ENCODE data around the gene ALG5.
A peak's percentile ranks its signal among the peaks of the same experiment; 100 is the strongest.

Gene ALG5, protein sequence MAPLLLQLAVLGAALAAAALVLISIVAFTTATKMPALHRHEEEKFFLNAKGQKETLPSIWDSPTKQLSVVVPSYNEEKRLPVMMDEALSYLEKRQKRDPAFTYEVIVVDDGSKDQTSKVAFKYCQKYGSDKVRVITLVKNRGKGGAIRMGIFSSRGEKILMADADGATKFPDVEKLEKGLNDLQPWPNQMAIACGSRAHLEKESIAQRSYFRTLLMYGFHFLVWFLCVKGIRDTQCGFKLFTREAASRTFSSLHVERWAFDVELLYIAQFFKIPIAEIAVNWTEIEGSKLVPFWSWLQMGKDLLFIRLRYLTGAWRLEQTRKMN

DNA sequence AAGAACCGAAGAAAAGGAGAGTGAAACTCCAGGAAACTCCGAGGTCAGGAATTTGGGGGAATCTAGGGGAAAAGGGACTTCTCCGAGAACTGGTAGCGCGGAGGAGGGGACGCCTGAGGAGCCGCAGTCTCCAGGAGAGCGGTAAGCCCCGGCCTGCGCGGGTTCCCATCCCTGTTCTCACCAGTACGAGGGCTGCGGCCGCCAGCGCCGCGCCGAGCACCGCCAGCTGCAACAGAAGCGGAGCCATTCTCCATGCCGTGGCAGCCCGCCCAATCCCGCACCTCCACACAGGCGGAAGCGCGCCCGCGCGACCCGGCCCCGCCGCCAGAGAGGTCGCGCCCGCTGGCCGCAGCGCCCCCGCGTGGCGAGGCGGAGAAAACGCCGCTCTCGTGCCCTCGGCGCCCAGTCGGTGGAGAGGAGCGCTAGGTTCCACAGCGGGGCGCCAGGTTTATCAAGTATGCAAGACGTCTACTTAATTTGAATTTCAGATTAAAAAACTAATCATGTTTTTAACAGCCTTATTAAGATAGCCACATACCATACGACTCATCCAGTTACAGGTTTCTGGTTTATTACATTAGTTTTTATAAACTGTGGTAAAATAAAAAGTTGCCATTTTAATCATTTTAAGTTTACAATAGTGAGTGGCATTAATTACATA is at the start of gene ALG5:
TSS of gene ALG5 (minus strand) at position 287 of the 661 bp plus-strand sequence. CDS start at position 247, 40 bp downstream.
- DNase-seq, result peak; percentile 79

- no peak for DNase-seq
Observed at GRCh38 chr13:37047846-37048245, 48.7 kb upstream of the ALG5 start.

GRCh38 chr13:37047032-37047431 is 47.9 kb upstream of the ALG5 start:
- DNase-seq, result no peak

- no peak for DNase-seq
Observed at GRCh38 chr13:37046062-37046461, 46.9 kb upstream of the ALG5 start.

DNA sequence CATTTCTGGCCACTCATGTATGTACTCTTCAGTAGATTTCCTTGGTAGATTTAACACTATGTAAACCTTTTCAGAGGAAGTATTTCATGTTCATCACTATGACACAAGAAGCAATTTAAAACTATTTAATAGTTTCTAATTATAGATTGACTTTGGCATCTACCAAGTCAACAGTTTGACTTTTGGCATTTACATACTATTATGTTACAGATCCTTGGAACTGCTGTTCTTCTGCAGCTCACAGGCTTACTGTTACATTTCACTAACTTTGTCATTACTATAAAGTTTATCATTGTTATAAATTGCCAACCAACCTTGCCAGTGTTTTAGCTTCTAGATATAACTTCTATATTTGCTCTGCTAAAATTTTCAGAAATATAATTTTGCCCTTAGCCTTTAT is 41.6 kb upstream of the ALG5 start:
- DNase-seq, result no peak

GRCh38 chr13:37039896-37040295 is 40.8 kb upstream of the ALG5 start:
- DNase-seq, result no peak

- no peak for DNase-seq
Observed at GRCh38 chr13:37037241-37037640, 38.1 kb upstream of the ALG5 start.

DNA sequence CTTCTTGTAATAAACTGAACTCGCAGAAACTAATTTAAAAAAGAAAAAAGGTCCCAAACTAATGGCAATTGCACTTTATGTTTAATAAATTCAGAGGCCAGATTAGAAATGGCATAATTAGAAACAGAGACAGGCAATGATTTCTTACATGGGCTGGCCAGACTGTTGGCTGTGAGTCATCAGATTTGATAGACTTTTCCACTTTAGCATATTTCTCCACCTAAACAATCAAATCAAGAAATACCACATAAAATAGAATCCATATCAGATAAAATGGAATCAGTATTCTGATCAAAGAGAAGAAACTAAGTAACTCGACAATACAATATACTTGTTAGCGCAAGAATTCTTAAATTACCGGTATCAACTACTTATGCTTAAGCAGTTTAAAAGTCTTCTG is 30.5 kb upstream of the ALG5 start:
- no peak for DNase-seq

- no peak for DNase-seq
Observed at GRCh38 chr13:37027639-37028038, 28.5 kb upstream of the ALG5 start.

DNA sequence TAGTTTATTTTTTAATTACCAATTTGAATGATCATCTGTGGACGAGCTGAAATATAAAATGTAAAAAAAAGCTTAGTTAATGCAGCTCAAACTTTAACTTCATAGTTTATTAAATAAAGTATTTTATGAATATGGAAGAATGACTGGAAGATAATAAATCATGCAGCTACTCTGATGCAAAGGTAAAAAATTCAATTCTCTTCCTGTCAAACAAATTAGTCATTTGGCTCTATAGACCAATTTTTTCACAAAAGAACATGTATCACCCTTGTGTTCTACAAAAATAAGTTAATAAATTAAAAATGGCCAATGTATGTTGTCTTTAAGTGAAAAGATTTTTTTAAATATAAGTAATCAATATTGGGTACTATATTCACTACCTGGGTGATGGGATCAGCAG is 27.6 kb upstream of the ALG5 start:
- DNase-seq, result no peak

- DNase-seq, result no peak
Observed at GRCh38 chr13:37023871-37024270, 24.7 kb upstream of the ALG5 start.

DNA sequence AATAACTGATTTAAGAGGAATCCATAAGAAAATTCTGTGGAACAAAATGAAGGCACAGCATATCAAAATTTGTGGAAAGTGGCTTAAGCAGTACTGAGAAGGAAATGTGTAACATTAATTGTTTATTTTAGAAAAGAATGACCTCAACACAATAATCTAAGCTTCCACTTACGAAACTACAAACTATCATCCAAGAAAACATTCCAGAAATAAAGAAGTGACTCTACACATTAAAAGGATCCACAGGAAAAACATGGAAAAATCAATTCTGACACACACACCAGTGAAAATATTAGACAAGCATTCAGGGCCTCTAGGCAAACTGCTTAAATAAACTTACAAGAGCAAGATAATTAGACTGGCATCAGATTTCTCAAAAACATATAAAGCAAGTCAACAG is 15.5 kb upstream of the ALG5 start:
- DNase-seq, result no peak

DNA sequence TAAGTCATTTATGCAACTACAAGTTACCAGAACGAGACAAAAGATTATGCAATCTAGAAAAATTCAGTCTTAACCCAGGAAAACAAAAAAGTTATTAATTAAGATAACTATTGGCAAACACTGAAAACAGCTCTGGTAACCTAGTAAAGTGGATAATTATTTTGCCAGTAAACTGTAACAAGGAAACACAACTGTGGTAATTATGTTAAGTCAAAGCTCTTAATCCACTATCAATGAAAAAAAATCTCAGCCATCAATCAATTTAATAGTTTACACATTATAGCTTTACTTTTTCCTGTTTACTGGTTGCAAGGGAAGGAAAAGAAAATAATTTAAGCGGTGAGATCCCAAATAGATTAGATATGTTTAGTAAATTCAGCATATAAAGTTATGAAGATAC is 12.6 kb upstream of the ALG5 start:
- DNase-seq, result no peak

DNA sequence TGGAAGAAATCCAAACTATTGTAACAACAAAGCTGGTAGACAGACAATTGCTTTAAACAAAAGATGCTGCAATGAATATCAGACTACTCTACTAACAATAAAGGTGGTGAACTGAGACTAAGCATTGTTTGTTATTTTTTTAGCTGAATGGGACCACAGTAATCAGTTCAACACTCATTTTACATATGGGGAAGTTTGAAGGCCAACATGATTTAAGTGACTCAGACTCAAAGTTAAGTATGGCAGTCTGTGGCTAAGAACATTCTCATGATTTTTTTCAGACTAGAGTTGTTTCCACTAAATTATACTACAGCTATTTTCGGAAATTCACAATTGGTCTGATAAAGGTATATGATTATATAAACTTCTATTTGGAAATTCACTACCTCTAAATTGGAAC is 11.9 kb upstream of the ALG5 start:
- DNase-seq, result no peak

GRCh38 chr13:37010424-37010823 is 11.3 kb upstream of the ALG5 start:
- no peak for DNase-seq

- DNase-seq, result no peak
Observed at GRCh38 chr13:37009692-37010091, 10.6 kb upstream of the ALG5 start.

DNA sequence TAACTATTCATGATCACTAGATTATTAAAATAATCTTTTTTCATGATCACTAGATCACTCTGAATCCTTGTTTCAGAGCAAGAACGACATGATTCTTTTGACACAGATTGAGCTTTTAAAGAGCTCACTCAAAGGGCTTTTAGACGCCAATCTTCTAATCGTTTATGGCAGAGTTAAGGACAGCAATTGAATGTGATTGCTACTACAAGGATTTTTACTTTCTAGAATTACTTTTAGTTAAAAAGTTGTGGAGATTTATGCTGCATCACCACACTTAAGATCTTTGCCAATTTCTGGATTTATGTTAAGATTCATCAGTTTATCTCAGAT is 2.7 kb upstream of the ALG5 start:
- no peak for DNase-seq

- no peak for DNase-seq
Observed at GRCh38 chr13:36998624-36999041, 507 bp downstream of the ALG5 start.

- DNase-seq, result no peak
Observed at GRCh38 chr13:36997716-36998427, 1.3 kb downstream of the ALG5 start.

GRCh38 chr13:36992362-36992761 is 6.8 kb downstream of the ALG5 start:
- no peak for DNase-seq

GRCh38 chr13:36986462-36987240 is 12.5 kb downstream of the ALG5 start:
- DNase-seq, result no peak

DNA sequence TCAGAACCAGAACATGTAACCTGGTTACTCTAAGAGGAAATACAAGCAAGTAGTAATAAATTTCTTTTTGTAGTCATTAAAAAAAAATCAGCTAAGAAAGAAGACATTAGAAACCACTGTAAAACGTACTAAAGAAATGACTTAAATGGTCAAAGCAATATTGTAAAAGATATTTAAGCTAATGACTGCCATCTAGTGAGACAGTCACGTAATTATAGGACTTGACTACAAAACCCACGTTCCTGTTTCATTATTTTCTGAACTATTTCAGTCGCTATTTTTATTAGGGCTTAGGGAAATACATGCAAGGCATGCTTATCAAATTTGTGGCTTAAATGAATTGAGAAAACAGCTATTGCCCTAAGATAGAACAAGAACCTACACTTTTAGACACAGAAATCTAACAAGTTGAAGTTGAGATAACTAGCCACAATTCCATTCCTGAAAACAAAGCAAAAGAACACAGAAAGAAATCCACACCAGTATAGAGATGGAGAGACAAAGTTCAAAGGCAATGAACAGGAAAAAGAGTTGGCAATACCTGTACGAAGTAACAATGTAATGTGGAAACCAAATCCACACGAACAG is 17.9 kb downstream of the ALG5 start:
- DNase-seq, result no peak

Data from NCI-H2107 (cell line).